SK-N-SH treated with all-trans-retinoic acid at 6 μM for 48 hours (cell line): Measurements from ENCODE around the gene BLOC1S1.

Experiments
- ATAC-seq: fragments of 200-7000 bp; cut with Tn5 transposase; 3 replicates; pipeline ENCODE4 v1.9.1; 2020; ENCODE audit warnings: mild to moderate bottlenecking, moderate library complexity
- ARNTL ChIP-seq: fragments of 450-650 bp; formaldehyde crosslinking; IDR thresholded peaks from 2 replicates; pipeline ENCODE4 v1.5.0; 2020; ENCODE audit warnings: low read depth, mild to moderate bottlenecking, moderate library complexity, borderline replicate concordance
- BACH2 ChIP-seq: fragments of 250-450 bp; sonication (Bioruptor Pico); IDR thresholded peaks from 2 replicates; pipeline ENCODE4 v1.9.0; 2021; ENCODE audit warnings: mild to moderate bottlenecking, borderline replicate concordance
- CREB5 ChIP-seq: fragments of 250-450 bp; sonication (Bioruptor Pico); IDR thresholded peaks from 2 replicates; pipeline ENCODE4 v1.5.1; 2020; ENCODE audit warnings: low read depth, mild to moderate bottlenecking, moderate library complexity
- CSDC2 ChIP-seq: fragments of 250-450 bp; sonication (Bioruptor Pico); IDR thresholded peaks from 2 replicates; pipeline ENCODE4 v1.5.0; 2020; ENCODE audit warnings: mild to moderate bottlenecking, moderate library complexity
- CSRNP3 ChIP-seq: fragments of 250-450 bp; sonication (Bioruptor Pico); IDR thresholded peaks from 2 replicates; pipeline ENCODE4 v1.5.1; 2021; ENCODE audit warnings: mild to moderate bottlenecking, moderate library complexity
- ESRRG ChIP-seq: fragments of 250-450 bp; sonication (Bioruptor Pico); IDR thresholded peaks from 2 replicates; pipeline ENCODE4 v1.6.1; 2021; ENCODE audit warnings: mild to moderate bottlenecking
- ISL1 ChIP-seq: fragments of 250-450 bp; sonication (Bioruptor Pico); IDR thresholded peaks from 2 replicates; pipeline ENCODE4 v2.1.2; 2022; ENCODE audit warnings: mild to moderate bottlenecking, moderate library complexity
- OSR1 ChIP-seq: fragments of 250-450 bp; sonication (Bioruptor Pico); IDR thresholded peaks from 2 replicates; pipeline ENCODE4 v1.8.0; 2022; ENCODE audit warnings: moderate library complexity, mild to moderate bottlenecking, inconsistent platforms
- PATZ1 ChIP-seq: fragments of 250-450 bp; sonication (Bioruptor Pico); IDR thresholded peaks from 2 replicates; pipeline ENCODE4 v1.8.0; 2020; ENCODE audit warnings: mild to moderate bottlenecking, moderate library complexity, borderline replicate concordance
- PPARA ChIP-seq: fragments of 250-450 bp; sonication (Bioruptor Pico); IDR thresholded peaks from 2 replicates; pipeline ENCODE4 v1.5.0; 2020; ENCODE audit warnings: mild to moderate bottlenecking, borderline replicate concordance
- RARB ChIP-seq: fragments of 250-450 bp; sonication (Bioruptor Pico); IDR thresholded peaks from 2 replicates; pipeline ENCODE4 v1.8.0; 2021; ENCODE audit warnings: mild to moderate bottlenecking, moderate library complexity
- SNAI2 ChIP-seq: fragments of 250-450 bp; sonication (Bioruptor Pico); IDR thresholded peaks from 2 replicates; pipeline ENCODE4 v1.5.0; 2020; ENCODE audit warnings: mild to moderate bottlenecking, moderate library complexity
- TCF4 ChIP-seq: fragments of 250-450 bp; sonication (Bioruptor Pico); IDR thresholded peaks from 2 replicates; pipeline ENCODE4 v1.8.0; 2021; ENCODE audit warnings: mild to moderate bottlenecking, moderate library complexity, borderline replicate concordance
- TOX ChIP-seq: fragments of 250-450 bp; sonication (Bioruptor Pico); IDR thresholded peaks from 2 replicates; pipeline ENCODE4 v1.8.0; 2021; ENCODE audit warnings: mild to moderate bottlenecking, moderate library complexity, borderline replicate concordance
- TSHZ2 ChIP-seq: fragments of 250-450 bp; sonication (Bioruptor Pico); IDR thresholded peaks from 2 replicates; pipeline ENCODE4 v1.5.0; 2020; ENCODE audit warnings: mild to moderate bottlenecking, moderate library complexity
- ZC3H10 ChIP-seq: fragments of 250-450 bp; sonication (Bioruptor Pico); IDR thresholded peaks from 2 replicates; pipeline ENCODE4 v1.5.1; 2021; ENCODE audit warnings: mild to moderate bottlenecking, moderate library complexity
- ZFP3 ChIP-seq: fragments of 250-450 bp; sonication (Bioruptor Pico); IDR thresholded peaks from 2 replicates; pipeline ENCODE4 v1.5.0; 2020; ENCODE audit warnings: mild to moderate bottlenecking, moderate library complexity
- ZFP30 ChIP-seq: fragments of 450-650 bp; formaldehyde crosslinking; IDR thresholded peaks from 2 replicates; pipeline ENCODE4 v1.5.0; 2022; ENCODE audit warnings: mild to moderate bottlenecking, moderate library complexity

Gene BLOC1S1

GRCh38 chr12:55739025-55739378 is 23.2 kb downstream of the BLOC1S1 start:
- TF ChIP-seq RARB (no peak), ISL1 (CRISPR knock-in tag) (no peak), BACH2 (CRISPR knock-in tag) (no peak), CSDC2 (CRISPR knock-in tag) (no peak), ZFP30 (CRISPR knock-in tag) (no peak), TCF4 (CRISPR knock-in tag) (no peak), CSRNP3 (CRISPR knock-in tag) (no peak), ESRRG (no peak), OSR1 (CRISPR knock-in tag) (no peak), PPARA (no peak), PATZ1 (CRISPR knock-in tag) (no peak), SNAI2 (CRISPR knock-in tag) (no peak), ZFP3 (CRISPR knock-in tag) (no peak), ARNTL (CRISPR knock-in tag) (no peak)
- TF ChIP-seq, all 23 proteins: peak for 0
- no peak for ATAC-seq

- no peak for ATAC-seq
Measured at GRCh38 chr12:55741931-55742680, 26.3 kb downstream of the BLOC1S1 start.

GRCh38 chr12:55742719-55743405 is 27.0 kb downstream of the BLOC1S1 start, which contains the start of gene GDF11:
Gene GDF11 (plus strand): TSS chr12:55743122. CDS start chr12:55743317, 195 bp downstream.
- no peak for TF ChIP-seq ARNTL (CRISPR knock-in tag)
- no peak for TF ChIP-seq TSHZ2 (CRISPR knock-in tag)
- TF ChIP-seq, all 23 proteins: peak for 0
- peak; percentile 58 for ATAC-seq

More at GRCh38 chr12:55741931-55742680, 26.3 kb downstream of the BLOC1S1 start:
- TF ChIP-seq CREB5 (no peak), TOX (CRISPR knock-in tag) (no peak)

GRCh38 chr12:55743406-55744339 is 27.8 kb downstream of the BLOC1S1 start:
- TF ChIP-seq ZC3H10 (CRISPR knock-in tag) = no peak
- peak; percentile 90 for TF ChIP-seq ZFP3 (CRISPR knock-in tag)
- ATAC-seq = peak; percentile 58
